Measurements from ENCODE around the gene GBP5. TPM values are rescaled to one million over a fixed set of nuclear protein-coding genes. Genes with fewer than 3 reads are reported as not detected.

GBP5 gene
- polyA plus RNA-seq, 3 donors: 0.31 to 1.2 (median 0.33) TPM

Other genes starting within 250 kb of the GBP5 start
- gene GBP3, start 250.0 kb downstream of the GBP5 start, polyA plus RNA-seq (ENCODE audit: insufficient read length in 3 of 3): 10 to 100 TPM; 26.0 to 31.6 (median 26.5) TPM
- gene GBP1, start 207.7 kb downstream of the GBP5 start, polyA plus RNA-seq (ENCODE audit: insufficient read length in 3 of 3): 10 to 100 TPM; 14.9 to 18.0 (median 14.9) TPM
- 1 to 10 TPM; 1.8 to 4.0 (median 3.5) TPM for gene GBP2, start 146.7 kb downstream of the GBP5 start, polyA plus RNA-seq (ENCODE audit: insufficient read length in 3 of 3)
- under 1 TPM in 2 of 3 donors, not detected in 1; 0.14 to 0.18 TPM for gene GBP7, start 96.9 kb downstream of the GBP5 start, polyA plus RNA-seq (ENCODE audit: insufficient read length in 3 of 3)
- gene GBP4, start 73.9 kb downstream of the GBP5 start, polyA plus RNA-seq (ENCODE audit: insufficient read length in 3 of 3): 10 to 100 TPM; 11.2 to 13.1 (median 11.6) TPM
- gene GBP6, start 91.2 kb upstream of the GBP5 start, polyA plus RNA-seq (ENCODE audit: insufficient read length in 3 of 3): not detected

All from right renal cortex interstitium (tissue), 3 donors.